Body of pancreas (tissue), 4 donors: ENCODE results near the gene NMRAL1. TPM values are rescaled to one million over a fixed set of nuclear protein-coding genes. Genes with fewer than 3 reads are reported as not detected.

Experiments
- ATAC-seq: fragments of 150-250 bp; one replicate; pipeline ENCODE4 v1.9.1; 2016
- DNase-seq, 4 donors: peaks; one replicate each; pipeline ENCODE4 v3.0.0-alpha.2; 2019
- H3K27ac ChIP-seq, 4 donors: fragments of 200-600 bp; sonication (generic); 1 replicate in 3 of 4; 2 replicates in 1 of 4; pipeline versions ENCODE4 v1.5.1 to v1.6.1; 2016 to 2019; ENCODE audit warnings: mild to moderate bottlenecking in 1 of 4, mixed read lengths in 1 of 4, moderate library complexity in 1 of 4
- H3K27me3 ChIP-seq, 2 donors: fragments of 200-600 bp; sonication (generic); one replicate each; pipeline ENCODE4 v1.6.0; 2016; ENCODE audit warnings: mild to moderate bottlenecking in 1 of 2
- H3K36me3 ChIP-seq, 2 donors: fragments of 200-600 bp; sonication (generic); replicated peaks in 1 of 2; 2 replicates each; pipeline ENCODE4 v1.5.1; 2016; ENCODE audit warnings: low read depth in 2 of 2; ENCODE audit not compliant: insufficient read depth in 1 of 2
- H3K4me1 ChIP-seq: fragments of 200-600 bp; sonication (generic); one replicate; pipeline ENCODE4 v1.6.0; 2016
- H3K4me3 ChIP-seq, 2 donors: fragments of 200-600 bp; sonication (generic); 1 replicate in 1 of 2; 2 replicates in 1 of 2; pipeline ENCODE4 v1.5.1; 2016 to 2019
- H3K9me3 ChIP-seq, 3 donors: fragments of 200-600 bp; sonication (generic); 1 replicate in 2 of 3; 2 replicates in 1 of 3; pipeline ENCODE4 v1.5.1; 2016
- POLR2A ChIP-seq, 3 donors: fragments of 450-650 bp; IDR thresholded peaks; one replicate each; pipeline ENCODE4 v1.6.1; 2016; ENCODE audit warnings: antibody characterized with exemption in 3 of 3, mild to moderate bottlenecking in 2 of 3
- WGBS, 2 donors: methylation state at CpG; one replicate each; pipeline ENCODE4 v1.1.5; 2017; 5-methylcytosine and 5-hydroxymethylcytosine counted together
- intact Hi-C: fragments of 100-400 bp; cut with DNase I; formaldehyde crosslinking; loops from one replicate; pipeline ENCODE4 v1.15.1; 2023
- total RNA-seq, 2 donors: library from RNA; depleted of rRNA; stranded (reverse); fragments of >200 nt; gene quantifications; one replicate each; pipeline ENCODE4 v1.1.0, GENCODE V29; 2016
- TF ChIP-seq, protein P1 (sequence below), 7 experiments: fragments of 450-650 bp in 4 of 7; fragments of 200-600 bp in 3 of 7; sonication (generic) in 3 of 7; IDR thresholded peaks; one replicate each; pipeline ENCODE4 v1.5.1; 2016 to 2019; ENCODE audit warnings: antibody characterized with exemption in 7 of 7

Gene NMRAL1
- total RNA-seq, 2 donors from 2014 or later, result 36.3 to 43.8 TPM

DNA sequence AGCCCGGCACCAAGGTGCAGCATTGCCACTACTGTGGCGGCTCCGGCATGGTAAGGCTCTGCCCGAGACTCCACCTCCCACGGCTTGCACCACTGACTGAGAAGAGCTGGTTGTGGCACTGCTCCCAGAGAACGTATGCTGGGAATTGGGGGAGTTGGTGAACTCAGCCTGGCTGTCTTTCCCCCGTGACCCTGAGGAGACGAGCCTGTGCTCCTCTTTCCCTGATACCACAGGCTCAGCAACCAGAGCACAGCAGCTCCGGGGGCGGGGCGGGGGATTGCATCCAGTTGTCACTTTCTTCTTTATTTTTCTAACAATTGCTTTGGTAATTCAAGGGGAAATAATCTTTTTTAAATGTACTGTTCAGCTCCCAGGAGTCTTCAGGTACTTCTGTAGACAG is 32.1 kb downstream of the NMRAL1 start:
- DNase-seq (no peak), ATAC-seq (no peak)
- no peak overlapping the region for H3K4me3 ChIP-seq
- H3K27ac ChIP-seq, result no peak overlapping the region
- intact Hi-C loops, result no loop called here
- WGBS, 2 donors, result 85 to 93% methylated on average over 3 to 9 of the region's 11 CpGs
- no peaks in the 10 kb centered on the region for H3K4me1 ChIP-seq
- TF ChIP-seq, protein P1, sequence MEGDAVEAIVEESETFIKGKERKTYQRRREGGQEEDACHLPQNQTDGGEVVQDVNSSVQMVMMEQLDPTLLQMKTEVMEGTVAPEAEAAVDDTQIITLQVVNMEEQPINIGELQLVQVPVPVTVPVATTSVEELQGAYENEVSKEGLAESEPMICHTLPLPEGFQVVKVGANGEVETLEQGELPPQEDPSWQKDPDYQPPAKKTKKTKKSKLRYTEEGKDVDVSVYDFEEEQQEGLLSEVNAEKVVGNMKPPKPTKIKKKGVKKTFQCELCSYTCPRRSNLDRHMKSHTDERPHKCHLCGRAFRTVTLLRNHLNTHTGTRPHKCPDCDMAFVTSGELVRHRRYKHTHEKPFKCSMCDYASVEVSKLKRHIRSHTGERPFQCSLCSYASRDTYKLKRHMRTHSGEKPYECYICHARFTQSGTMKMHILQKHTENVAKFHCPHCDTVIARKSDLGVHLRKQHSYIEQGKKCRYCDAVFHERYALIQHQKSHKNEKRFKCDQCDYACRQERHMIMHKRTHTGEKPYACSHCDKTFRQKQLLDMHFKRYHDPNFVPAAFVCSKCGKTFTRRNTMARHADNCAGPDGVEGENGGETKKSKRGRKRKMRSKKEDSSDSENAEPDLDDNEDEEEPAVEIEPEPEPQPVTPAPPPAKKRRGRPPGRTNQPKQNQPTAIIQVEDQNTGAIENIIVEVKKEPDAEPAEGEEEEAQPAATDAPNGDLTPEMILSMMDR (IDR thresholded peaks at IDR 0.05), result no peak
- TF ChIP-seq POLR2A (IDR thresholded peaks at IDR 0.05), result no peak
- H3K36me3 ChIP-seq, result peaks cover 41 to 52% of the 10 kb centered on the region in 2 donors
- H3K27me3 ChIP-seq, result no peaks in the 10 kb centered on the region
- H3K9me3 ChIP-seq, result no peaks in the 10 kb centered on the region

DNA sequence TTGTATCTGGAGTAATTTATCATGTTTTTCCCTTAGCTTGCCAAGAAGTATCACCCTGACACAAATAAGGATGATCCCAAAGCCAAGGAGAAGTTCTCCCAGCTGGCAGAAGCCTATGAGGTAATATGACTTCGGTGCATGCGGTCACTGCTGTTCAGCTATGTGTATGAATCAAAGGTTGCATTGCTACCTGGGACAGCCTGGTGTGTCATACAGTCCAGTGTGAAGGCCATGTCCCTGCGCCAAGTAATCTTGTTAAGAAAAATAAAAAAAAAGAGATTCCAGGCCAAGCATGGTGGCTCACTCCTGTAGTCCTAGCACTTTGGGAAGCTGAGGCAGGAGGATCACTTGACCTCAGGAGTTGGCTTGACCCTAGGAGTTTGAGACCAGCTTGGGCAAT is 37.1 kb downstream of the NMRAL1 start:
- no peak overlapping the region for H3K4me3 ChIP-seq
- DNase-seq (no peak), ATAC-seq (no peak)
- 93 to 98% methylated on average over 3 of the region's 3 CpGs for WGBS, 2 donors
- no peak overlapping the region for H3K27ac ChIP-seq
- no peaks in the 10 kb centered on the region for H3K27me3 ChIP-seq
- no peaks in the 10 kb centered on the region for H3K4me1 ChIP-seq
- H3K9me3 ChIP-seq, result no peaks in the 10 kb centered on the region
- TF ChIP-seq, protein P1 (IDR thresholded peaks at IDR 0.05), result no peak
- TF ChIP-seq POLR2A (IDR thresholded peaks at IDR 0.05), result no peak
- peaks cover 8 to 34% of the 10 kb centered on the region in 2 donors for H3K36me3 ChIP-seq
- intact Hi-C loops, result loop anchor here (10.0 kb wide), 1 partner anchor 57 kb away; no protein-coding TSS in a partner anchor

DNA sequence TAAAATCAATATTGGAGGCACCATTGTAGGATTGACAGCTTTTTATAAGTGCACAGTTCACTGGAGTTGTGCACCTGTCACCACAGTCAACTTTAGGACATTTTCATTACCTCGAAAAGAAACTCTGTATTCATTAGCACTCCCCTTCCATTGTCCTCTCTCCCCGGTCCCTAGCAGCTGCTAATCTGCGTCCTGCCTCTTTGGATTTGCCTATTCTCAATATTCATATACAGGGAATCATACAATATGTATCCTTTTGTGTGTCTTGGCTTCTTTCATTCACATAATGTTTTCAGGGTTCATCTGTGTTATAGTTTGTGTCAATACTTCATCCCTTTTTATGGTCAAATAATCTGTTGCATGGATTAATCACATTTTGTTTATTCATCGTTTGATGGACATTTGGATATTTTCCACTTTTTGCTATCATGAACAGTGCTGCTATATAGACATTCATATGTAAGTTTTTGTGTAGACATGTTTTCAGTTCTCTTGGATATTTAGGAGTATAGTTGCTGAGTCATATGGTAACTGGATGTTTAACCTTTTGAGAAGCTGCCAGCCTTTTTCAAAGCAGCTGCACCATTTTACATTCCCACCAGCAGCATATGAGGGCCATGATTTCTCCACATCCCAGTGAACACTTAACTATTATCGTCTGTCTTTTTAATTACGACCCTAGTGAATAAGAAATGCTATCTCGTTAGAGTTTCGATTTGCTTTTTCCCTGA is 38.9 kb downstream of the NMRAL1 start:
- Histone ChIP-seq H3K4me3 (no peak overlapping the region), H3K9me3 (no peaks in the 10 kb centered on the region), H3K27me3 (no peaks in the 10 kb centered on the region), H3K4me1 (no peaks in the 10 kb centered on the region), H3K36me3 (peaks cover 0 to 23% of the 10 kb centered on the region in 2 donors), H3K27ac (no peak overlapping the region)
- TF ChIP-seq, protein P1 (IDR thresholded peaks at IDR 0.05), result no peak
- no peak for TF ChIP-seq POLR2A (IDR thresholded peaks at IDR 0.05)
- DNase-seq, result no peak
- no peak for ATAC-seq
- WGBS, 2 donors, result 73 to 77% methylated on average over 8 of the region's 8 CpGs
- intact Hi-C loops, result loop anchor here (10.0 kb wide), 1 partner anchor 59 kb away; no protein-coding TSS in a partner anchor

DNA sequence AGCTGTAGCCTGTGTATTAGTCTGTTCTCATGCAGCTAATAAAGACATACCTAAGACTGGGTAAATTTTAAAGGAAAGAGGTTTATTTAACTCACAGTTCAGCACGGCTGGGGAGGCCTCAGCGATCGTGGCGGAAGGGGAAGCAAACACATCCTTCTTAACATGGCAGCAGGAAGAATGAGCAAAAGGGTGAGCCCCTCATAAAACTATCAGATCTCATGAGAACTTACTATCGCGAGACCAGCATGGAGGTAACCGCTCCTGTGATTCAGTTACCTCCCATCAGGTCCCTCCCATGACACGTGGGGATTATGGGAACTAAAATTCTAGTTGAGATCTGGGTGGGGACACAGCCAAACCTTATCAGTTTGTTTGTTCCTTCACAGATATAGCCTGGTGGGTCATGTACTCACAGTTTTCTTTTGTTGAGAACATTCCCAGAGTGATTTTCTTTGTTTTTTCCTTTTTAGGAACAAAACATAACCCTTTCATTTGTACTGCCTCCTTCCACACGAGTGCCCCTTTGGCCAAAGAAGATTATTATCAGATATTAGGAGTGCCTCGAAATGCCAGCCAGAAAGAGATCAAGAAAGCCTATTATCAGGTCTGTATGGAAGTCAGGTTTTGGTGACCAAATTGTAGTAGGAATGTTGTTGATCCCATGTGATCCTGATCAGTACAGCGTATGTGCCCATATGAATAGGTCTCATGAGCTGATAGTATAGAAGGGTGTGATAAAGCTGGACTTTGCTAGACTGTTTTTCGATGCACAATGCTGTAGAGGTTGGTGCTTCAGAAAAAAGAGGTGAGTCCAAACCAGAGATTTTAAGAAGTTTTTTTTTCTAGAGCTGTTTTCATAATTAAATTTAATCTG is 40.3 kb downstream of the NMRAL1 start:
- 71 to 76% methylated on average over 12 of the region's 12 CpGs for WGBS, 2 donors
- intact Hi-C loops, result loop anchor here (10.0 kb wide), 1 partner anchor 61 kb away; no protein-coding TSS in a partner anchor
- ATAC-seq (no peak), DNase-seq (no peak)
- TF ChIP-seq, protein P1 (IDR thresholded peaks at IDR 0.05), result no peak
- no peak for TF ChIP-seq POLR2A (IDR thresholded peaks at IDR 0.05)
- no peak overlapping the region for H3K27ac ChIP-seq
- H3K9me3 ChIP-seq, result no peaks in the 10 kb centered on the region
- no peaks in the 10 kb centered on the region for H3K27me3 ChIP-seq
- no peaks in the 10 kb centered on the region for H3K4me1 ChIP-seq
- peaks cover 0 to 18% of the 10 kb centered on the region in 2 donors for H3K36me3 ChIP-seq
- no peak overlapping the region for H3K4me3 ChIP-seq
